Glutamatergic neuron (in vitro differentiated cells): ENCODE results near the gene STX18. TPM values are rescaled to one million over a fixed set of nuclear protein-coding genes. Genes with fewer than 3 reads are reported as not detected.

Source experiments
- DNase-seq: peaks from one replicate; pipeline ENCODE4 v3.0.0; 2022
- H3K27ac Mint-ChIP-seq: one replicate; pipeline ENCODE4 v1.8.0; 2020; ENCODE audit warnings: mild to moderate bottlenecking, mixed read lengths, inconsistent platforms; ENCODE audit not compliant: unreplicated experiment
- H3K27me3 Mint-ChIP-seq: one replicate; pipeline ENCODE4 v1.8.0; 2020; ENCODE audit warnings: mild to moderate bottlenecking, moderate library complexity, mixed read lengths, inconsistent platforms; ENCODE audit not compliant: unreplicated experiment
- H3K36me3 Mint-ChIP-seq: one replicate; pipeline ENCODE4 v1.8.0; 2020; ENCODE audit warnings: mild to moderate bottlenecking, mixed read lengths, inconsistent platforms; ENCODE audit not compliant: unreplicated experiment
- H3K4me1 Mint-ChIP-seq: one replicate; pipeline ENCODE4 v1.8.0; 2020; ENCODE audit warnings: mild to moderate bottlenecking, low read depth, mixed read lengths, inconsistent platforms; ENCODE audit not compliant: unreplicated experiment
- H3K4me3 Mint-ChIP-seq: one replicate; pipeline ENCODE4 v1.8.0; 2020; ENCODE audit warnings: mild to moderate bottlenecking, mixed read lengths, inconsistent platforms; ENCODE audit not compliant: unreplicated experiment
- H3K9me3 Mint-ChIP-seq: one replicate; pipeline ENCODE4 v1.8.0; 2020; ENCODE audit warnings: mild to moderate bottlenecking, moderate library complexity, mixed read lengths, inconsistent platforms; ENCODE audit not compliant: unreplicated experiment
- CTCF ChIP-seq: fragments of 200-600 bp; sonication (generic); IDR thresholded peaks from one replicate; pipeline ENCODE4 v1.5.0; 2021; ENCODE audit not compliant: partially characterized antibody, unreplicated experiment
- total RNA-seq: library from RNA; stranded (reverse); fragmentation: NEBNext Ultra II Directional; extraction: Animal tissue kit (Norgen Biotek cat#: 25700); gene quantifications from one replicate; pipeline ENCODE4 v1.2.1, GENCODE V29; 2021; ENCODE audit not compliant: unreplicated experiment

The STX18 gene
- total RNA-seq, 1 donor from 2014 or later: 26.3 TPM

- peak overlapping the region; percentile 13 for H3K4me3 Mint-ChIP-seq
- peak; percentile 69 for TF ChIP-seq CTCF
- H3K27ac Mint-ChIP-seq: peak overlapping the region; percentile 84
- peak; percentile 84 for DNase-seq
- no peaks in the 10 kb centered on the region for H3K36me3 Mint-ChIP-seq
- H3K27me3 Mint-ChIP-seq: no peaks in the 10 kb centered on the region
- H3K9me3 Mint-ChIP-seq: peaks cover 11% of the 10 kb centered on the region
- peaks cover 22% of the 10 kb centered on the region for H3K4me1 Mint-ChIP-seq
These were observed 111.2 kb downstream of the STX18 start for GRCh38 chr4:4430492-4431195.

- Mint-ChIP-seq H3K27ac (peak overlapping the region; percentile 88), H3K36me3 (no peaks in the 10 kb centered on the region), H3K9me3 (peaks cover 11% of the 10 kb centered on the region), H3K4me3 (no peak overlapping the region), H3K27me3 (no peaks in the 10 kb centered on the region), H3K4me1 (peaks cover 25% of the 10 kb centered on the region)
- no peak for TF ChIP-seq CTCF
- no peak for DNase-seq
These were observed 112.6 kb downstream of the STX18 start for GRCh38 chr4:4428966-4429875.

GRCh38 chr4:4427886-4428285 is 114.0 kb downstream of the STX18 start:
- Mint-ChIP-seq H3K27me3 (peaks cover 1% of the 10 kb centered on the region), H3K4me1 (peaks cover 36% of the 10 kb centered on the region), H3K4me3 (no peak overlapping the region), H3K27ac (peak overlapping the region; percentile 64), H3K9me3 (peaks cover 12% of the 10 kb centered on the region), H3K36me3 (no peaks in the 10 kb centered on the region)
- DNase-seq: no peak
- no peak for TF ChIP-seq CTCF

GRCh38 chr4:4427121-4427870 is 114.6 kb downstream of the STX18 start:
- TF ChIP-seq CTCF: peak; percentile 25
- peak overlapping the region; percentile 71 for H3K27ac Mint-ChIP-seq
- H3K36me3 Mint-ChIP-seq: no peaks in the 10 kb centered on the region
- peaks cover 1% of the 10 kb centered on the region for H3K27me3 Mint-ChIP-seq
- H3K4me3 Mint-ChIP-seq: no peak overlapping the region
- peaks cover 12% of the 10 kb centered on the region for H3K9me3 Mint-ChIP-seq
- no peak for DNase-seq
- H3K4me1 Mint-ChIP-seq: peaks cover 36% of the 10 kb centered on the region
